LNCAP (cell line): ENCODE data around the gene NEDD4L.

ENCODE experiments used
- CTCF ChIP-seq: fragments of 450-650 bp; IDR thresholded peaks from 2 replicates; pipeline ENCODE4 v1.5.1; 2017; ENCODE audit warnings: mild to moderate bottlenecking

NEDD4L gene

DNA sequence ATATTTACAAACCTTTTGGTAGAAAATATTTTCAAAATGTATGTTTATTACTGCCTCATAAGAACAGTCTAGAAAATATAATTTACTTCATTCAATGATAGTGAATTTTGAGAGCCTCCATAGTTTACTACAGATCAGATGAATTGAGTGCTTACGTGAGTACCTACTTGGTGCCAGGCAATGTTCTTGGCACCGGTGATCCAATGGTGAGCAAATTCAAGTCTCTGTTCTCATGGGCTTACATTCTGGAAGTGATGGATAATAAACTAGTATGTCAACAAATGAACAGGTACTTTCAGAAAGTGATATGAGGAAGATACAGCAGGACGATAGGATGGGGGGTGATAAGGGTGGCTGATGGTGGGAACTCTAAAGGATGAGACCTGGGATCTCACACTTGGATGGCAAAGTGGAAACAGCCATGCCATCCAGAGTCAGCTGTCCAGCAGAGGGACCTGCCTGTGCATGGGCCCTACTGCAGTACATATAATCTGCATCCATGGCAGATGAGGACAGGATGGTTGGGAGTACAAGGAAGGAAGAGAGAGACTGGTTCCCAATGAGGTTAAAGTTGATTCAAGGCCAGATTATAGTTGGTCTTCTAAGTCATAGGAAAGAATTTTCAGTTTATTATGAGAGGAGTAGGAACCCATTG lies 277.0 kb downstream of the NEDD4L start:
- no peak for TF ChIP-seq CTCF

DNA sequence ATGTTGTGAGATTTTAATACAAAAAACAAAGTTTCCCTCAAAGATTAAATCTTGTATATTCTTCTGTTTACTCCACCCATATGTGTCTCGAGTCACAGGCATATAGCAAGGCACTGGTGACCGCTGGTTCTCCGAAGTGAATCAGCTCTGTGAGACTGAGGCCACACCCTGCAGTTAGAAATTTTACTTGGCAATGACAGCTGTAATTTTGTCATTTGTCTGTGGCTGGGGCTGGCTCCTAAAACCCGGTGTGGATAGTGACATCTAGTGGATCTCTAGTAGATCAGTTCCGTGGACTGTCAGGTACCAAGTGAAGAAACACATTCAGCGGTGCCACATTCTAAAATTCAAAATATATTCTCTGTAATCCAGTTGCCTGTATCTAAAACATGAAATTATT lies 278.0 kb downstream of the NEDD4L start:
- TF ChIP-seq CTCF: peak; percentile 72

DNA sequence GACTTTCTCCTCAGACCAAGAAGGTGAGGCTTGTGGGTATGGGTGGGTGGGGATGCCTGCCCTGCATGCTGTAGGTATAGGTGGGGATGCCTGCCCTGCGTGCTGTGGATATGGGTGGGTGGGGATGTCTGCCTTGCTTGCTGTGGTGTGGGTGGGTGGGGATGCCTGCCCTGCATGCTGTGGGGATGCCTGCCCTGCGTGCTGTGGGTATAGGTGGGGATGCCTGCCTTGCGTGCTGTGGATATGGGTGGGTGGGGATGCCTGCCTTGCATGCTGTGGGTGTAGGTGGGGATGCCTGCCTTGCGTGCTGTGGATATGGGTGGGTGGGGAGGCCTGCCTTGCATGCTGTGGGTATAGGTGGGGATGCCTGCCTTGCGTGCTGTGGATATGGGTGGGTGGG lies 278.4 kb downstream of the NEDD4L start:
- no peak for TF ChIP-seq CTCF

DNA sequence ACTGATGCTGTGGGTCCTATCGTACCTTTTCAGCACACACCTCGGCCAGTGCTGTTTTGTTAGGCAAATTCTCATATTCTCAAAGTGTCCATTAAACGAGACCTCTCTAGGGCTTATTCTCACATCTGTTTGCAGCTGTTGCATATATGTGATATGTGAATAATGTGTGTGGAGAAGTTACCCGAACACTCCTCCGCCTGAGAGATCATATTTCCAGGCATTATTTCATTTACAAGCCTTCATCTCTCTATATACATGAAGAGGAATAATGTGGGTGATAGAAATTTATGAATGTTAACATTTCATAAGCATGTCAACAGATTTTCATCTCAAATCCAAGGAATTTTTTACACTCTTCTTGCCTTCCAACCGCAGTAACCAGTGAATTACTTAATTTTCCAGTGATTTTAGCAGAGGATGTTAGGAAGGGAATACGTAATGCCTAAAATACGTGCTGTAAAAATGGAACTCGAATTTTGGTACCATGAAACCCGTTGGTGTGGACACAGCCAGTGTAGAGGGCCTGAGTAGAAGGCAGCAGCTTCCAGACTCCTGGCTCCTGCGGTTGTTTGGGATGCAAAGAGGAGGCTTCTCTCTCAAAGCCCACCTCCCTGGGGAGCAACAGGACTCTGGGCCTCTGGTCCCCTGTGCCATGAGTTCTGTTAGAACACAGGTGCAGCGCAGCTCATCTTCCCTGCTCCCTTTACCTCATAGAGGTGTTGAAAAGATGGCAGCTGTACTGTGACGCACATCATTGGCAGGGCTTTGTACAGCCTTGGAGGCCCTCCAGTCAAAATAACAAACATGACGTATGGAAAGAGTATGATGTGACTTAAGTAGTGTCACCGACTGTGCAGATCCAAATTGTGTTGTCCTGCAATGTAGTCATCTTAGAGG lies 280.1 kb downstream of the NEDD4L start:
- TF ChIP-seq CTCF: no peak

- no peak for TF ChIP-seq CTCF
These were observed 280.9 kb downstream of the NEDD4L start for GRCh38 chr18:58324824-58325480.

- no peak for TF ChIP-seq CTCF
These were observed 281.5 kb downstream of the NEDD4L start for GRCh38 chr18:58325494-58325893.

DNA sequence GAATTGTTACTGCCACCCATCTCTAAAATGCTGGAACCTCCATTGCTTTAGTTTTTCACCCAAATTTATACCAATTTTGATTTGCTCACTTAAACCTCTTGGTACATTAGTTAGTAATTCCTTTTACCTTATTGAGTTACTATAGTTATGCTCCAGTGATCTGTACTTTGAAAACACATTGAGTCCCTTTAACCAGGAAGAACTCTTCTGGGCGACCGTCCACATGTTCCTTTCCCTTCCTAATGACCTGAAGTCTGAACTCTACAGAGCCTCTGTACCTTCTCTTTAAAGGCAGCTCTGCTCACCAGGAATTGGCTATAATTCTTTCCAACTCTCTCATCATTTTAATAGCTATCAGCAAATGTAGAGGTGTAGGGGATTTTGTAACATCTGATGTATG lies 290.0 kb downstream of the NEDD4L start:
- TF ChIP-seq CTCF: no peak
